Measurements from ENCODE around the gene CD68.

The CD68 gene

DNA sequence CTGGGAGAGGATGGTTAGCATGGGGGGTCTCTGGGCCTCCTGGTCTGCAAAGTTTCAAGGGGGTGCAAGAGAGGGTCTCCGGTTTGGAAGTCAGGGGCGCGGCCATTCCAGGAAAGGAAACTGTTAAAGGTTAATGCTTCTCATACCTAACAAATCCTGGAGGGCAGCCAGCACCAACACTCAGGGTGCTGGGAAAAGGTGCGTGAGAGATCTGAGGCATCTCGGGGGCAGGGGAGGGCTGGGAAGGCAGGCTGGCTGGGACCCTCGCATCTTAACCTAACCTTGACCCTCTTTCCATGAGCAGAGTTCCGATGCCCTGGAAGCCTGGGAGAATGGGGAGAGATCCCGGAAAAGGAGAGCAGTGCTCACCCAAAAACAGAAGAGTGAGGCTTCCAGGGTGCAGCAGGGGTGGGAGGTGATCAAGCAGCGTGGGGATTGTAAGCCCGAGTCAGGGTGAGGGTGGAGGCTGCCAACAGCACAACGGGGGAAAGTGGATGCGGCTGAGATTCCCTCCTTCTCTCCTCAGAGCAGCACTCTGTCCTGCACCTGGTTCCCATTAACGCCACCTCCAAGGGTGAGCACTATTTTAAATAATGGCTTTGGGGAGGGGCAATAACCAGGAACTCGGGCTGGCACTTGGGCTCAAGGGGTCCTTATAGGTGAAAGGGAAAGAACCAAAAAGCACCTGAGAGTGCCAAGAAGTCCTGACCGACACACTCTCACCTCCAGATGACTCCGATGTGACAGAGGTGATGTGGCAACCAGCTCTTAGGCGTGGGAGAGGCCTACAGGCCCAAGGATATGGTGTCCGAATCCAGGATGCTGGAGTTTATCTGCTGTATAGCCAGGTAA, 19.9 kb upstream of the CD68 start:
- Histone ChIP-seq H3K4me1 (peaks cover 31% of the 10 kb centered on the region), H3K9me3 (ENCODE audit: control insufficient read depth, low read length) (no peaks in the 10 kb centered on the region), H3K27ac (peak overlapping the region; percentile 96)

DNA sequence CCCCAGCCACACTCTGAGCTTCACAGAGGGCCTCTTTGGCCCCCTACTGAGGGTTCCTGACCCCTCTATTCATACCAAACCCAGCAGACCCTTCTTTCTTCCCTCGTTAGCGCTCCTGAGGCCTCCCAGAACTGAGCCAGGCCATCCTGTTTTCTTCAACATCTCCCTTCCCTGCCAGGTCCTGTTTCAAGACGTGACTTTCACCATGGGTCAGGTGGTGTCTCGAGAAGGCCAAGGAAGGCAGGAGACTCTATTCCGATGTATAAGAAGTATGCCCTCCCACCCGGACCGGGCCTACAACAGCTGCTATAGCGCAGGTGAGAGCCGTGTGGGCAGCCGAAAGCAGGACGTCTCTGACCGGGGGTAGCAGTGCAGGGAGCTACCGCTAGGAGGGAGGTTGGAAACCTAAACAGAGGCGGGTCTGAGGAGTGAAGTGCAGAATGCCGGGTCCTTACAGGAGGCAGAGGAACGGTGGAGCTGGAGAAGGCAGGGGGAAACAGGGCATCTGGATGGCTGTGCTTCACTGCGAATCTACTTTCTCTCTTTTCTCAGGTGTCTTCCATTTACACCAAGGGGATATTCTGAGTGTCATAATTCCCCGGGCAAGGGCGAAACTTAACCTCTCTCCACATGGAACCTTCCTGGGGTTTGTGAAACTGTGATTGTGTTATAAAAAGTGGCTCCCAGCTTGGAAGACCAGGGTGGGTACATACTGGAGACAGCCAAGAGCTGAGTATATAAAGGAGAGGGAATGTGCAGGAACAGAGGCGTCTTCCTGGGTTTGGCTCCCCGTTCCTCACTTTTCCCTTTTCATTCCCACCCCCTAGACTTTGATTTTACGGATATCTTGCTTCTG, 19.0 kb upstream of the CD68 start:
- H3K4me1 ChIP-seq: peaks cover 31% of the 10 kb centered on the region
- H3K9ac ChIP-seq: no peak overlapping the region
- peak overlapping the region; percentile 99 for H3K4me2 ChIP-seq (ENCODE audit: low read length)
- H3K27me3 ChIP-seq (ENCODE audit: control insufficient read depth, insufficient read depth, low read length): no peaks in the 10 kb centered on the region
- peak overlapping the region; percentile 96 for H3K27ac ChIP-seq
- H2AFZ ChIP-seq: peak overlapping the region; percentile 93
- peaks cover 23% of the 10 kb centered on the region for H3K79me2 ChIP-seq
- H3K9me3 ChIP-seq (ENCODE audit: control insufficient read depth, low read length): no peaks in the 10 kb centered on the region
- H3K36me3 ChIP-seq (ENCODE audit: control insufficient read depth, insufficient read depth, low read length): no peaks in the 10 kb centered on the region
- peak overlapping the region; percentile 87 for H3K4me3 ChIP-seq (ENCODE audit: low read depth, low read length)
- TF ChIP-seq, protein P1, sequence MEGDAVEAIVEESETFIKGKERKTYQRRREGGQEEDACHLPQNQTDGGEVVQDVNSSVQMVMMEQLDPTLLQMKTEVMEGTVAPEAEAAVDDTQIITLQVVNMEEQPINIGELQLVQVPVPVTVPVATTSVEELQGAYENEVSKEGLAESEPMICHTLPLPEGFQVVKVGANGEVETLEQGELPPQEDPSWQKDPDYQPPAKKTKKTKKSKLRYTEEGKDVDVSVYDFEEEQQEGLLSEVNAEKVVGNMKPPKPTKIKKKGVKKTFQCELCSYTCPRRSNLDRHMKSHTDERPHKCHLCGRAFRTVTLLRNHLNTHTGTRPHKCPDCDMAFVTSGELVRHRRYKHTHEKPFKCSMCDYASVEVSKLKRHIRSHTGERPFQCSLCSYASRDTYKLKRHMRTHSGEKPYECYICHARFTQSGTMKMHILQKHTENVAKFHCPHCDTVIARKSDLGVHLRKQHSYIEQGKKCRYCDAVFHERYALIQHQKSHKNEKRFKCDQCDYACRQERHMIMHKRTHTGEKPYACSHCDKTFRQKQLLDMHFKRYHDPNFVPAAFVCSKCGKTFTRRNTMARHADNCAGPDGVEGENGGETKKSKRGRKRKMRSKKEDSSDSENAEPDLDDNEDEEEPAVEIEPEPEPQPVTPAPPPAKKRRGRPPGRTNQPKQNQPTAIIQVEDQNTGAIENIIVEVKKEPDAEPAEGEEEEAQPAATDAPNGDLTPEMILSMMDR (IDR thresholded peaks at IDR 0.05): peak; percentile 68

More for the DNA sequence above, 19.9 kb upstream of the CD68 start:
- Histone ChIP-seq H3K36me3 (ENCODE audit: control insufficient read depth, insufficient read depth, low read length) (no peaks in the 10 kb centered on the region), H3K4me2 (ENCODE audit: low read length) (peak overlapping the region; percentile 99), H3K27me3 (ENCODE audit: control insufficient read depth, insufficient read depth, low read length) (no peaks in the 10 kb centered on the region), H3K4me3 (ENCODE audit: low read depth, low read length) (peak overlapping the region; percentile 87), H3K9ac (peak overlapping the region; percentile 89), H3K79me2 (peaks cover 19% of the 10 kb centered on the region), H2AFZ (peak overlapping the region; percentile 93)
- TF ChIP-seq, protein P1 (IDR thresholded peaks at IDR 0.05): no peak

DNA sequence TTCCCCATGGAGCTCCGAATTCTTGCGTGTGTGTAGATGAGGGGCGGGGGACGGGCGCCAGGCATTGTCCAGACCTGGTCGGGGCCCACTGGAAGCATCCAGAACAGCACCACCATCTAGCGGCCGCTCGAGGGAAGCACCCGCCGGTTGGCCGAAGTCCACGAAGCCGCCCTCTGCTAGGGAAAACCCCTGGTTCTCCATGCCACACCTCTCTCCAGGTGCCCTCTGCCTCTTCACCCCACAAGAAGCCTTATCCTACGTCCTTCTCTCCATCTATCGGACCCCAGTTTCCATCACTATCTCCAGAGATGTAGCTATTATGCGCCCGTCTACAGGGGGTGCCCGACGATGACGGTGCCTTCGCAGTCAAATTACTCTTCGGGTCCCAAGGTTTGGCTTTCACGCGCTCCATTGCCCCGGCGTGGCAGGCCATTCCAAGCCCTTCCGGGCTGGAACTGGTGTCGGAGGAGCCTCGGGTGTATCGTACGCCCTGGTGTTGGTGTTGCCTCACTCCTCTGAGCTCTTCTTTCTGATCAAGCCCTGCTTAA, 18.3 kb upstream of the CD68 start:
- peak overlapping the region; percentile 99 for H3K4me2 ChIP-seq (ENCODE audit: low read length)
- TF ChIP-seq, protein P1 (IDR thresholded peaks at IDR 0.05): peak; percentile 82
- peak overlapping the region; percentile 31 for H3K9ac ChIP-seq
- peak overlapping the region; percentile 87 for H3K4me3 ChIP-seq (ENCODE audit: low read depth, low read length)
- peaks cover 23% of the 10 kb centered on the region for H3K79me2 ChIP-seq
- peaks cover 31% of the 10 kb centered on the region for H3K4me1 ChIP-seq
- H2AFZ ChIP-seq: peak overlapping the region; percentile 93
- H3K36me3 ChIP-seq (ENCODE audit: control insufficient read depth, insufficient read depth, low read length): no peaks in the 10 kb centered on the region
- no peaks in the 10 kb centered on the region for H3K27me3 ChIP-seq (ENCODE audit: control insufficient read depth, insufficient read depth, low read length)
- no peaks in the 10 kb centered on the region for H3K9me3 ChIP-seq (ENCODE audit: control insufficient read depth, low read length)
- peak overlapping the region; percentile 96 for H3K27ac ChIP-seq

GRCh38 chr17:7561589-7562207, 17.7 kb upstream of the CD68 start, which contains the start of gene SENP3:
Gene SENP3, plus strand, starts transcription at chr17:7561919. Its CDS starts 1,158 bp downstream, at chr17:7563077.
- TF ChIP-seq, protein P1 (IDR thresholded peaks at IDR 0.05): peak; percentile 15
- peak within 1 kb of the TSS; percentile 85 for H3K9ac ChIP-seq
- peak within 1 kb of the TSS; percentile 96 for H3K27ac ChIP-seq
- no peaks in the 10 kb centered on the region for H3K27me3 ChIP-seq (ENCODE audit: control insufficient read depth, insufficient read depth, low read length)
- peak within 1 kb of the TSS; percentile 93 for H2AFZ ChIP-seq
- H3K9me3 ChIP-seq (ENCODE audit: control insufficient read depth, low read length): no peaks in the 10 kb centered on the region
- peak within 1 kb of the TSS; percentile 99 for H3K4me2 ChIP-seq (ENCODE audit: low read length)
- H3K79me2 ChIP-seq: peaks cover 23% of the 10 kb centered on the region
- H3K36me3 ChIP-seq (ENCODE audit: control insufficient read depth, insufficient read depth, low read length): no peaks in the 10 kb centered on the region
- peaks cover 31% of the 10 kb centered on the region for H3K4me1 ChIP-seq
- H3K4me3 ChIP-seq (ENCODE audit: low read depth, low read length): peak within 1 kb of the TSS; percentile 87

Measured in parathyroid adenoma (tissue), 2 donors.